Breast epithelium (tissue), 3 donors: ENCODE results near the gene TAF6L.

ENCODE experiments used
- POLR2AphosphoS5 ChIP-seq, 3 donors: sonication (generic); formaldehyde crosslinking; IDR thresholded peaks; one replicate each; pipeline ENCODE4 v1.6.1; 2017; ENCODE audit warnings: antibody characterized with exemption in 3 of 3
- TF ChIP-seq, protein P1 (sequence below), 3 donors: fragments of 450-650 bp; IDR thresholded peaks; one replicate each; pipeline ENCODE4 v1.5.1; 2016 to 2017; ENCODE audit warnings: antibody characterized with exemption in 3 of 3, mild to moderate bottlenecking in 3 of 3, moderate library complexity in 3 of 3

DNA sequence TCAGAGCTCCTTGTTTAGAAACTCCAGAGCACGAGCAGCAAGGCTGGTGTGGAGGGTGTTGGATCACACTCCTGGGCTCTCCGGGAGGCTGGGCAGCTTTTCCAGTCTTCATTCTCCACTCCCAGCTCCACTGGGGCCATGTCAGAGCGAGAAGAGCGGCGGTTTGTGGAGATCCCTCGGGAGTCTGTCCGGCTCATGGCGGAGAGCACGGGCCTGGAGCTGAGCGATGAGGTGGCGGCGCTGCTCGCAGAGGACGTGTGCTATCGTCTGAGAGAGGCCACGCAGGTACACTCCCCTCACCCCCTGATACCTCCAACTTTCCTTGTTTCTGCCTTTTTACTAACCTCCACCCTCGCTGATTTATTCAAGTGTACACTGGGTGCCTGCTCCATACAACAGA, 4.5 kb downstream of the TAF6L start:
- TF ChIP-seq, protein P1, sequence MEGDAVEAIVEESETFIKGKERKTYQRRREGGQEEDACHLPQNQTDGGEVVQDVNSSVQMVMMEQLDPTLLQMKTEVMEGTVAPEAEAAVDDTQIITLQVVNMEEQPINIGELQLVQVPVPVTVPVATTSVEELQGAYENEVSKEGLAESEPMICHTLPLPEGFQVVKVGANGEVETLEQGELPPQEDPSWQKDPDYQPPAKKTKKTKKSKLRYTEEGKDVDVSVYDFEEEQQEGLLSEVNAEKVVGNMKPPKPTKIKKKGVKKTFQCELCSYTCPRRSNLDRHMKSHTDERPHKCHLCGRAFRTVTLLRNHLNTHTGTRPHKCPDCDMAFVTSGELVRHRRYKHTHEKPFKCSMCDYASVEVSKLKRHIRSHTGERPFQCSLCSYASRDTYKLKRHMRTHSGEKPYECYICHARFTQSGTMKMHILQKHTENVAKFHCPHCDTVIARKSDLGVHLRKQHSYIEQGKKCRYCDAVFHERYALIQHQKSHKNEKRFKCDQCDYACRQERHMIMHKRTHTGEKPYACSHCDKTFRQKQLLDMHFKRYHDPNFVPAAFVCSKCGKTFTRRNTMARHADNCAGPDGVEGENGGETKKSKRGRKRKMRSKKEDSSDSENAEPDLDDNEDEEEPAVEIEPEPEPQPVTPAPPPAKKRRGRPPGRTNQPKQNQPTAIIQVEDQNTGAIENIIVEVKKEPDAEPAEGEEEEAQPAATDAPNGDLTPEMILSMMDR (IDR thresholded peaks at IDR 0.05): no peak
- TF ChIP-seq POLR2AphosphoS5 (IDR thresholded peaks at IDR 0.05): no peak
